HG03095 (cell line): Measurements from ENCODE around the gene OR2S2.
A peak's percentile ranks its signal among the peaks of the same experiment; 100 is the strongest.
"Not testable (repeated sequence)": the region's sequence is repeated elsewhere in the genome, so short reads cannot be mapped to it uniquely, and the experiment has no call there.

Source experiments
- ATAC-seq: cut with Tn5 transposase; IDR thresholded peaks from one replicate; pipeline ENCODE4 v1.9.1; 2021; ENCODE audit warnings: moderate library complexity; ENCODE audit not compliant: unreplicated experiment

The OR2S2 gene, protein sequence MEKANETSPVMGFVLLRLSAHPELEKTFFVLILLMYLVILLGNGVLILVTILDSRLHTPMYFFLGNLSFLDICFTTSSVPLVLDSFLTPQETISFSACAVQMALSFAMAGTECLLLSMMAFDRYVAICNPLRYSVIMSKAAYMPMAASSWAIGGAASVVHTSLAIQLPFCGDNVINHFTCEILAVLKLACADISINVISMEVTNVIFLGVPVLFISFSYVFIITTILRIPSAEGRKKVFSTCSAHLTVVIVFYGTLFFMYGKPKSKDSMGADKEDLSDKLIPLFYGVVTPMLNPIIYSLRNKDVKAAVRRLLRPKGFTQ

DNA sequence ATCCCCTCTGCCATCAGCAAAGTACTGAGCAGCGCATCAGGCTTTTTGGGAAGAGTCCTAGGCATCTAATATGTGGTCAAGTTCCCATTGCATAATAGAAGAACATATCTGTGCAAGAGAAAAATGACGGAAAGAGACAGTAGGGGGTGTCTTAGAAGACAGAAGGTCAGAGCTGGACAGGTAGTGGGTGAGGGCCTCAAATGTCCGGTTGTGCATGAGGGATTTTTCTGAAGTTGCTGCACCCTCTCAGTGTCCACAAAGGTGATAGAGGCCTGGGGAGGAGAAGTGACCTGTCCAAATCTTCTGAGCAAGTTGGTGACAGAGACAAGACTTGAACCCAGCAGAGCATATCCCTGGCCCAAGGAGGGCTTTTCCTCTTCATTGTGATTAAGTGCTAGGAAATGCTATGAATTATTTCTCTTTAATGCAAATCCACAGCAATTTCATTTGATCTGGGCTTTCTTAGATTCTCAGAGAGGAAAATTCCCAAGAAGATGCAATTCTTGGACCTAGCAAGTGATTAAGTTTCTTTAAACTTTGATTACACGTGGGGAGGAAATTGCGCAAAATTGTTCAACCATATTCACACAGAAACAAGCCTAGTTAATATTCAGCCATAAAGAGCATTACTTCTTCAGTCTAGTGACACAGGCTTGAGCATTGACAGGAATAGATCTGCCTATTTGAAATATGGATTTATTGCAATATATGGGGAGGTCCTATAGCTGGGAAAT lies at the start of gene OR2S2:
OR2S2 (minus strand) TSS at position 51 of the 734 bp plus-strand sequence. CDS start 56 bp downstream, outside the sequence.
- ATAC-seq = no peak

DNA sequence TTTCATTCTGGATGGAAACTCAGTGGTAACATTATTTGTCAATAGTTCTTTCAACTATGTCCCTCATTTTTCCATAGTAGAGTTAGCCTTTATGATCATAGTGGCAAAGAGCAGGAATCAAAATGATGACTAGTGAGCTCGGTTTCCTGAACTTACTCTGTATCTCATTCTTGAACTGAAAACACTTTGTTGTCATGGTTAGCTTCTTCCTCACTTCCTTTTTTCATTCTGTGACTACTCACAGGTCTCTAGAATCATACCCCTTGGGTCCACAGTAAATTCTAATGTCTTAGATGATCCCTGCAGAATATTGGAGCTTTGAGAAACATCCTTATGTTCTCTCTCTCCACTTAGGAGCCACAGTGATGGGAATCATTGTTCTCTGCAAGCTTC lies 49.4 kb upstream of the OR2S2 start:
- peak; percentile 69 for ATAC-seq

DNA sequence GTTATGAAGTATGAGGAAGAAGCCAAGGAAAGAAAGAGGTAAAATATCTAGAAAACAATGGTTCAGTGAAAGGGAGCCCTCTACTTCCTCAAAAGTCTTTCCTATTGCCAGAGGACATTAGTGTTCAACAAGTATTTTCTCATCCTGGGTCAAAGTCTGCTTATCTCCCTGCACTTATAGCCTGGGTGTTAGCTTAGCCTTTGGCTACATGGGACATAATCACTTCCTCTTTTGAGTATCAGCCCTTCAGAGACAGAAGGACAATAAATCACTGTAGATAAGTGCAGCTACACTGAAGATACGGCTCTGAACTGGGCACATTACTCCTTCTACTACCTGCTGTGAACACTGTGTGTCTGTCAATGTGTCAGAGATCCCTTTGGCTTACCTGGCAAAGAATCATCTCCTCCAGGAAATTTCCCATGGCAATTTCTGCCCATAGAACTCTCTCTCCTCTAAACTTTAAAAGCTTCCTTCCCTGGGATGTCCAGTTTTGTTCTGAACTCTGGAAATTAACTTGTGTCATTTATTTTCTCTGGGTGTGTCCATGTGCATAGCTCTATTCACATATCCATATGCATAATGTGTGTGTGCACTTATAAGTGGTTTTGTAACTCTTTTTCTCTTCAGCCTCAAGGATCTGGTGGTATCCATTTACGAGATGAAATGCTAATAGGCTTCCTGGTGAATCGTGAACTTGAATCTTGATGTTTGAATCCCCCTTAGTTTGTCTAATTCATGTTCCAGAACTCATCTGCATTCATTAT lies 48.8 kb upstream of the OR2S2 start:
- ATAC-seq = no peak

DNA sequence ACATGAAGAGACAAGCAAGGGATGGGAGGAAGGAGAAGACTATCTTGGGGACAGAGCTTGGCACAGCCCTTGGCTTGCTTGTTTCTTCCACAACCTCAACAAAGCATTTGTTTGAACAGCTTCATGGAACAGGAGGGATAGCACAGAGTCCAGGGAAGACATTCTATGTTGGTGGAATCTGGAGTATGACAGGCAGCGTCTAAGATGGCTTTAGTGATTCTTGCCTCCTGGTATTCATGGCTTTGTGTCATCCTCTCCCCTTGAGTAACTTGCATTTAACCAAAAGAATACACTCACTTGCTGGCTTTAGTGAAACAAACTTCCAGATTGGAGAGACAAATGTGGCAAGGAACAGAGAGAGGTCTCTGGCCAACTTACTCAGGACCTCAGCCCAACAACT lies 47.9 kb upstream of the OR2S2 start:
- ATAC-seq = no peak

DNA sequence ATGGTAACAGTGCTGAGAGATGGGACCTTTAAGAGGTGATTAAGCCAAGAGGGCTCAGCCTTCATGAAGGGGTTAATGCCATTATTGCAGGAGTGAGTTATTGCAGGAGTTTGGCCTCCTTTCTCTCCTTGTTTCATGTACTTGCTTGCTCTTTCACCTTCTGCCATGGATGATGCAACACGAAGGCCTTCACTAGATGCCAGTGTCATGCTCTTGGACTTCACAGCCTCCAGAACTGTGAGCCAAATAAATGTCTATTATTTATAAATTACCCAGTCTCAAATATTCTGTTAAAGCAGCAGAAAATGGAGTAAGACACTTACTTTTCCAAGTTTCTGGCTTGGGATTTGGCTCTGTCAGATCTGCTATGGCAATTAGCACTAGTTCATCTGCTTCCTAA lies 40.4 kb upstream of the OR2S2 start:
- no peak for ATAC-seq

DNA sequence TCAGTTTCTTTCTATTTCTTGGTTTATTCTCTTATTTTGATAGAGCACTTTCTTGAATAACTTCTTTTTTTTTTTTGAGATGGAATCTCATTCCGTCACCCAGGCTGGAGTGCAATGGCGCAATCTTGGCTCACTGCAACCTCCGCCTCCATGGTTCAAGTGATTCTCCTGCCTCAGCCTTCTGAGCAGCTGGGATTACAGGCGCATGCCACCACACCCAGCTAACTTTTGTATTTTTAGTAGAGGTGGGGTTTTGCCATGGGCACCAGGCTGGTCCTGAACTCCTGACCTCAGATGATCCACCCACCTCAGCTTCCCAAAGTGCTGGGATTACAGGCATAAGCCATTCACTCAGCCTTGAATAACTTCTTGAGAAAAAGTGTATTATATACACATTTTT lies 39.1 kb upstream of the OR2S2 start:
- not testable (repeated sequence) for ATAC-seq

DNA sequence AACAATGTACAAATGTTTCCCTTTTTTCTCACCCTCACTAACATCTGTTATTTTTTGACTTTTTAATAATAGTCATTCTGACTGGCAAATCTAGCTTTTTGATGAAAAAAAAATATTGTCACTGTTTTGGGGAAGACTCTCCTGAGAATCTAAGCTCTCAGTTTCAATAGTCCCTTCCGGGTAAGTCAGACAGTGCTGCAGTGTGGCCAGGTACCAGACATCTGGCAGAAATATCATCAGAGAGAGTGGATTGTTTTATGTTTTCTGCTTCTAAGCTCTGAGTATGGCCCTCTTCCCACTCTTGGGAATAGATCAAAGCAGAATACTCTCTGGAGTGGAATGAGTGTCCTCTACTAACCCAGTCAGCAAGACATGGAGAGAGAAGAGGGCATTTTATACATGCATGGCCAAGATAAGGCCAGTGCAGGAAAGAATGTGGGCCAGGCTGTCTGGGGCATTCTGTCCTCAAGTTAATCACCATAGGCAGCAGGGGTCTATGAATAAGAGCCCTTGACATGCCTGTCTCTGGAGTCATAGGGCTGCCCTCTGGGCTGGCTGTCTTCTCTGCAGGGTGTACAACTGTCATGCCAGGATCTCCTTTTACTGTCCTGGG lies 38.5 kb upstream of the OR2S2 start:
- ATAC-seq = no peak

DNA sequence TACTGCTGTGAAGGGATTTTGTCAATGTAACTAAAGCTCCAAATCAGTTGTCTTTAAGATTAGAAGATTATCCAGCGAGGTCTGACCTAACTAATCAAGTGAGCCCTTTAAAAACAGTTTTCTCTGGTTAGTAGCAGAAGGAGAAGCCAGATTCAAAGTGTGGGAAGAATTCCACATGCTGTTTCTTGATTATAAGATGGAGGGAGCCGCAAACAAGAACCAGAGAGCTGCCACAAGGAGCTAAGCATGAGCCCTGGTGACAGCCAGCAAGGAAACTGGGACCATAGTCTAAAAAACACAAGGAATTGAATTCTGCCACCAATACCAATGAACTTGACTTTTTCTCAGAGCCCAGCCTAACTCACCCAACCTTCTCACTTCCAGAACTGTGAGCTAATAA lies 37.0 kb upstream of the OR2S2 start:
- ATAC-seq = no peak

DNA sequence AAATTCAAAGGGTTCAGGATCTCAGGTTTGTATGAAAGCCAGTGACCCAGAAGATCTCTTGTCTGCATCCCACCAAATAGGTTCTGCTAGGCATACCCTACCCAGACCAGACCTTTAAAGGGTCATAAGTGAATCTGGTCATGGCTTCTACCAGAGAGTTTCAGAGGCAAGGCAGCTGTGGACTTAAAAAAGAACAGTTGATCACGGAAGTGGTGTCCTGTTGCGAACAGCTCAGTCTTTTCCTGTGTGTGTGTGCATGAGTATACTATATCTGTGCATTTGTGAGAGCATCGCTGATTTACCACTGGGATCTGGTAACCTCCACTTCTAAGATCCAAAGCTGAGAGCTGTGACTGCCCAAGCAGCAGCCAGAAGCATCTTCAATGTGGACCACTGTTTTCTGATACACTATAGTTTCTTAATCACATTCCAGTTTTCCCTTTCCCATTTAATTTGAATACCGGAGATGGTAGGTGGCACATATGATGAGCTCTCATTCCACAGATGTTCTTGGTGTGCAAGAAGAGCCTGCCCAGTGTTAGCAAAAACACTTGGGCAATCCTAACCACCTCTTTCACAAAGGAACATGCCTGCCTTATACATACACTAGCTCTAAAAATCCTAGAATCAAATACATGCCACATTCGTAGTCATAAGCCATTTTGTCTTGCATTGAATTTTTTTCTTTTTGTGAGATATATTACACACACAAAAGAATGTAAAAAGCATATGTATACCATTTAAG lies 36.2 kb upstream of the OR2S2 start:
- ATAC-seq = no peak

DNA sequence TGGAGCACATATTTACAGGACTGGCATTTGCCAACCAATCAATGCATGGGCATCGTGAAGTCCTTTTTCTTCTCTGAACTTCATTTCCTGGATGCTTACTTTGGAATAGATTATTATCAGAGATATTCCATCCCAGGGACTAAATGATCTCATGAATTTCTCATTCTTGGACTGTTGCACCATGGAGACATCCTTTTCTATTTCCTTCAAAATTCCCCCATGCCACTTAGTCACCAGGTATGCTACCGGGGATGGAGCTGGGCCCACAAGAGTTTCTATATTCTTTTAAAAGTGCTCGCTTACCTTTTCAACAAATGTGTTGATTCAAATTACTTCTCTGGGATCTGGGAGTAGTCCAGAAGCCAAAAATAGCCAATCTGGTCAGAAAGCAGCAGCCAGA lies 35.2 kb upstream of the OR2S2 start:
- ATAC-seq = not testable (repeated sequence)

DNA sequence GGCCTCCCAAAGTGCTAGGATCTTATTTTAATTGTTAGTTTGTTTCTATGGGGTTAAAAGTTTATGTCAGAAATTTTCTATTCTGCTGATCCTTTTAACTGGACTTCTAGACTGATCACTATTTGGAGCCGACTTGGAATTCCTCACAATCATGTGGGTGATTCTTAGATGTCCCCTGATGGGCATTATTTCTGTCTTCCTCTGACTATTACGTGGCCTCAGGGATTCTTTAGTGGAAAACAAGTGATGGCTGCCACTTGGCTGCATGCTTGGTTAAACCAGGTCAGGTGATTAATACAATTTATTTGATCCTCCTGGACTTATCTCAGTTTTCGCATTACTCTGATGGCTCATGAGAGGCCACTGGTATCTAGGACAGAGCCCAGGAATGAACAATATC lies 32.2 kb upstream of the OR2S2 start:
- no peak for ATAC-seq

DNA sequence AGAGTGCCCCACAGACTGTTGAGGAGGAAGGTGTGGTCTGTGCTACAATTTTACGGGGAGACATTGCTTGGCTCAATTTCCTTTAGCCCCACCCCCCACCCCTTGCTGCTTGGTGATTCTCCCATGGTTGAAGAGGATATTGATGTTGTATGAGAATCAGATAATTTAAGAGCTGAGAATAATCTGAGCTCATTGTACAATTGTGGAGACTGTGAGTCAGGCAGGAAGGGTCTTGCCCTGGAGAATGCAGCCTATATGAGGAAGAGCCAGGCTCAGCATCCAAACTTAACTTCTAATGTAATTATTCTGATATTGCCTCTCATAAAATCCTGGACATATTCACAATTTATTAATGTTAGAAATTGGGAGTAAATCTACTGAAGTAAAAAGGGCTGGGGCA lies 26.1 kb upstream of the OR2S2 start:
- no peak for ATAC-seq

DNA sequence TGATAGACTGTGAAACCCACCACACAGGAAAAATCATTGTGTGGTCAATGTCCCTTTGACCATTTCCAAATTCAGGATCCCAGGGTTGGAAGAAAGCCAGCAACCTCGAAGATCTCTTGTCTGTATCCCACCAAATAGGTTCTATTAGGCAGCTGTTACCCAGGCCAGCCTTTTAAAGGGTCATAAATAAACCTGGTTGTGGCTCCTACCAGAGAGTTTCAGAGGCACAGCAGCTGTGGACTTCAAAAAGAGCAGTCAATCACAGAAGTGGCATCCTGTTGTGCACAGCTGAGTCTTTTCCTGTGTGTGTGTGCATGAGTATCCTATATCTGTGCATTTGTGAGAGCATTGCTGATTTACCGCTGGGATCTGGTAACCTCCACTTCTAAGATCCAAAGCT lies 23.7 kb upstream of the OR2S2 start:
- ATAC-seq = no peak

DNA sequence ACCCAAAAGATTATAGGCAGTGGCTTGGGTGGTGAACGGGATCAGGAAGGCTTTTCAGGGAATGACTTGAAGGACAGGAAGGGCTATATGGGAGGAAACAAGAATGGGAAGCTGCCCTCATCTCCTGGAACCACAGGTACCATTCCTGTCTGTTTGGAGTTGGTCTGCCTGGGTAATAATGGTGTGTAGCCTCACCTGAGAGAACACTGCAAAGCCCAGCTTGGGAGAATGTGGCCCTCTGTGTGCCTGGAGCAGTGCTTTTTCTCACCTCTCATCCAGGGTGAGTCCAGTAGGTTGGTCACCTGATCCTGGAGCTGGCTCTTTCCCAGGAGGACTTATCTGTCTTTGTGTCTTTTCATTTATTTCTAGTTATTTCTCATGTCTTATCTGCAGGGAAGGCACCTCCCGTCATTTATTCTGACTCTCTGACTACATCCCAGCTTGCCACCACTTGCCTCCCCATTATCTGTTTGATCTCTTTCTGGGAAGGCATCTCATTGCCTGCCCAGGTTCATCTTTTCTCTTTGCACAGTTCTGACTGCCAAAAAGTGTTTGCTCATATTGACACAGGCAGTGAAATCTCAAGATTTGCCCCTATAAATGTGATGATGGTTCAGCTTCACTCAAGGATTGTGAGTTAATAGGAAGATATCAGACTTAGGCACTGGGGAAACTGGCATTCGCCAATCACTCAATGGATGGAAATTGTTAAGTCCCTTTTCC lies 22.5 kb upstream of the OR2S2 start:
- ATAC-seq = no peak

DNA sequence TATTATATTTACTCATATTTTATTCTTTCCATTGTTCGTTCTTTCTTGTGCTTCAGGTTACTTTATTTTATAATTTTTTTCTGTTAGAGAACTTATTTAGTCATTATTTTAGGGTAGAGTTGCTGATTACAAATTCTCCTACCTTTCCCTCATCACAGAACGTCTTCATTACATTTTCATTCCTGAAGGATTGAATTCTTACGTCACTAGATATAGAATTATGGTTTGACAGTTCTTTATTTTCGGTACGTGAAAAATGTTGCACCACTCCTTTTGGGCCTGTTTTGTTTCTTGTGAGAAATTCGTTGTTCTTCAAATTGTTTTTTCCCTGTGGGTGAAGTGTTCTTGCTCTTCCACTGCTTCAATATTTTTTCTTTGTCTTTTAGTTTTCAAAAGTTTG lies 20.8 kb upstream of the OR2S2 start:
- ATAC-seq = no peak

DNA sequence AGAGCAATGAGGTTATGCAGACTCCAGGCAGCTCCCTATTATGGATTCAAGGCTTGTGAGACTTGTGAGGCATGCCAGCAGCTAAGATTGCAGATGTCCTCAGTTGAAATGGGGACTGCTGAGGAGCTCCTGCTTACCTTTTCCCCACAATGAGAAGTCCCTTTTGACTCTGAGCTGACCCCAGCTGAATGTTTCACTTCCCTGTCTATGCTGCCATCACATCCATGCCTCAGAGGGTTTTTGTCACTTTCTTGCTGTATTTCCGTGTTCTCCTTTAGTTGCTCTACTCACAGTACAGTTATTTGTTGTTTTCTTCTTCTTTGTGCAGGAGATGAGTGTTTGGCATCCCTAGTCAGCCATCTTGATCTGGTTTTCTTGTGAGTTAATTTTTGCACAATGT lies 18.8 kb upstream of the OR2S2 start:
- no peak for ATAC-seq

DNA sequence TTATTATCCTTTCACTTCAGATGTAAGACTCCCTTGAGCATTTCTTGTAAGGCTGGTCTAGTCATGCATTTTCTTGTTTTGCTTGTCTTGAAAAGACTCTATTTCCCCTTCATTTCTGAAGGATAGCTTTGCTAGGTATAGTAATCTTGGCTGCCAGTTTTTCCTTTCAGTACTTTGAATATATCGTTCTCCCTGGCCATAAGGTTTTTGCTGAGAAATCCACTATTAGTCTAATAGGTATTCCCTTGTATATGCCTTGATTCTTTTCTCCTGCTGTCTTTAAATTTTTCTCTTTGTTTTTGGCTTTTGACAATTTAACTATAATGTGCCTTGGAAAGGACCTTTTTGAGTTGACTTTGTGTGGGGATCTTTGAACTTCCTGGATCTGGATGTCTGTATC lies 16.8 kb upstream of the OR2S2 start:
- ATAC-seq = no peak

DNA sequence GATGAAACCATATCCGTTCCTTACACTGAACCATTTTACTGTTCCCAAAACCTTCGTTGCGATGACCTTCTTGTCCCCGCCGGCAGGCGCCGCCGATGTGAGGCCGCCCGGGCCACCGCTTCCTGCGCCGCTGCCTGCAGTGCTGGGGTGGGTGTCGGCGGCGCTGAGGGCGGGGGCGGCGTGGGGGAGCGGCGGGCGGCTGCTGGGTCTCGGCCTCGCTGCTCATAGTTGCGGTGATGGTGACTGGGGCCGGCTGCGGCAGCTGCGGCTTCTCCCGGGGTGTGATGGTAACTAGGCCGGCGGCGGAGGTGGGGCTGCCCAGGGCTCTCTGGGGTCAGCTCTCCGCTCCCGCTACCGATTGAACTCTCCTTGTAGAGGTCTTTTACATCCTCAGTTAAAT lies 14.1 kb upstream of the OR2S2 start:
- no peak for ATAC-seq

DNA sequence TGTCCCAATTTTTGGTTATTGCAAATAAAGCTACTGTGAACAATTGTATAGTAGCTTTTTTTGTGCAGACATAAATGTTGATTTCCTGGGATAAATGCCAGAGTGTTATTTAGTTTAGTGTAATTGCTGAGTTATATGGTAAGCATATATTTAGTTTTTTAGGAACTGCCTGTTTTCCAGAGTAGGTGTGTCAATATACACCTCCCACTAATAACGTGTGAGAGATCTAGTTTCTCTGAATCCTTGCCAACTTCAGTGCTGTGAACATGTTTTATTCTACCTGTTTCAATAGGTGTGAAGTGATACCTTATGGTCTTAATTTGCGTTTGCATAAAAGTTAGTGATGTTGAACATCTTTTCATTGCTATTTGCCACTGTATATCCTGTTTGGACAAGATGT lies 9.1 kb upstream of the OR2S2 start:
- ATAC-seq = no peak

DNA sequence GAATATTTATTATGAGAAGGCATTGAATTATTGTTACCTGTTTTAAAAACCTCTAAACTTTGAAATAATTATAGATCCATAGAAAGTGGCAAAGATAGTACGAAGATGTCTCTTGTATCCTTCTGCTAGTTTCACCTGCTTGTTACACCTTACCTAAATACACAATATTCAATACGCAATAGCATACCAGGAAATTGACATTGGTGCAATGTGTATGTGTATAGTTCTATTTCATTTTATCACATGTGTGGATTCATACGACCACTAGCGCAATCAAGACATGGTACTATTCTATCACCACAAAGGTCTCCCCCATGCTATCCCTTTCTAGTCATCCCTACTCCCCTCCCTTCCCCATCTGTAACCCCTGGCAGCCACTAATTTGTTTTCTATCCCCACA lies 8.5 kb upstream of the OR2S2 start:
- no peak for ATAC-seq
